Activated T-cell treated with anti-CD3 and anti-CD28 coated beads, Interleukin-2, amount 50 U/mL, for 1 hour (primary cell): ENCODE data around the gene C10orf90.
"Not testable (repeated sequence)": the region's sequence is repeated elsewhere in the genome, so short reads cannot be mapped to it uniquely, and the experiment has no call there.

Experiments
- DNase-seq: peaks from one replicate; pipeline ENCODE4 v3.0.0-alpha.2; 2020

The C10orf90 gene

DNA sequence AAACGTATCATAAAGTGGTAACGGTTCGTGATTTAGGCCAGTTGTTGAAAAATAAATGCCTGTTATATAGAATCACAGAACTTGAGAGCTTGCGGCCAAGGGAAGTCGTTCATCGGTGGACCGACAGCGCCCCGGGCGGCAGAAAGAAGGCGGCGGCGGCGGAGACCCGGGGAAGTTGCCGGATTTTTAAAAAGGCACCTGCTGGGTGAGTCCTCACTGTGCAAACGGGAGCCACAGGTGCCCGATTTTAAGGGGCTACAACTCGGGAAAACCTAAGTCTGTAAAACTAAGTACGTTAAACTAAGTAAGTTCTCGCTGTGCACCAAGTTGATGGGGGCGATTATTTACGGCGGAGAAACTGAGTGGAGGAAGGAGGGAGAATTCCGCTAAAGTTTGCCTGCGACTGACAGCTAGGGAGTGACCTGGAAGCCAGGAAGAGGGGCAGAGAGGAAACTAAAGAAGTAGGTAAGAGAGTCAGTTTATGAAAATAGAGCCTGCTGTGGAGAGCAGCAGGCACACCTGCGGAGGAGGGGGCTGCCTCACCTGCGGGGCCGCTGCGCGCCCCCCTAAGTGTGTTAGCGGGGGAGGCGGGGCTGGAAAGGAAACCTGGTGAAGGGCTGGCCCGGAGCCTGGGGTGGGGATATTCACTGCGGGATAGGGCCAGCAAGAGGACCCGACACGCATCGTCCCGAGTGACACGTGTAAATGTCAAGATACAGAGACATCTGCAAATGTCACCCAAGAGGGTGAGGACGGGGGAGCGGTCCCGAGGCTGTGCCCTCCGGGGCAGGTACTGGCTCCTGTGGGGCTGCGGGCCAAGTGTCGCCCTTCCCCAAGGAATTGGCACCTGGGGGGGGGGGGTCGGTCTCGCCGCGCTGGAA lies 283.2 kb downstream of the C10orf90 start:
- DNase-seq: peak; percentile 22

DNA sequence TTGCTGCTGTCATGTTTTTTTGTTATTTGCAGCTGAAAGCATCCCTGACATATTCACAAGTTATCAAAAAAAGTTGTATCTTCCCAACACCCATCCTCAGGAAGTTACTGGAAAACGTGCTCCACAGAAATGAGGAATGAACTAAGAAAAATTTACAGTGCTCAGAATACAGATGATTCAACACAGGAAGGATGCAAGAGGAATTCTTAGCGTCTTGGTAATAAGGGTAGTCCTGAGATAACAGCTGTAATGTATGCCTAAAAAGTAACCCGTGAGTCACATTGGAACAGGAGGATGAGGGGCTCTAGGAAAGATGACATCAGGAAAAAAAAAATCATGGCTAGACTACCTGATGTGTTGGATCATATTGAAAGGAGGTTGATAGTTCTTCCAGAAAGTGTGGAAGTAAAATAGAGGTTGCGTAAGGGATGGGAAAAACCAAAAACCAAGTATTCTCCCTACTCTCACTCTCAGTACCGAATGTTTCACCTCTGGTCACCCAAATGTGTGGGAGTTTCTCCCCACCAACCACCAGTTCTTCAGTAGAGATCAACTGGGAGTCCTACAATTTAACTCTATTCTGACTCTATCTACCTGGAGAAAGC lies 286.1 kb downstream of the C10orf90 start:
- no peak for DNase-seq

DNA sequence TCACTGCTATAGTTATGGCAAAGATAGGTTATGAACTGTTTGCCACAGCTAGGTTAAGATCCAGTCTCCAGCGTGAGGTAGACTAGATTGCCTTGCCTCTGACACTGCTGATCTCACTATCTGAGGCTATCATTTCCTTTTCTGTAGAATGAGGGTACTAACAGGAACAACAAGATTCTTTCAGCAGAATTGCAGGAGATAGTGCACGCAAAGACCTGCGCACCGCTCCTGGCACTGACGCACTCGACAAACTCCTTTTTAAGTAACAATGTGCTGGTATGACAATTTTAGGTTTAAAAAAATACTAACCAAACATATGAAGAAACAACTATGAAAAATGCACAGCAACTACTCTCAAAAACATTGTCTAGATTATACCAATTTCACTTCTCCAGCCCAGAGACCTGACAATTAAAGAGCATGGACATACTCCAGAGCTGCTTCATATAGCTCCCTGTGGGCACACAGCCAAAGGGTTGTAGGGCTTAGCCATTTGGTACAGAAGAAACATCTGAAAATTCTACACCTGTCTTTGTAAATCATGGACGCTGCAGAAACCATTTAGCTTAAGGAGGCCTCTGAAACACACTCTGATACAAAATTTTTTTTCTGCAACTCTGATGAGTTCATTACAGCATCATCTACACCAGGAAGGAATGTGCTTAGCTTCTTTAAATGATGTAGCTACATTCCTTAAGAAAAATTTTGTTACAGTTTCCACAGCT lies 290.0 kb downstream of the C10orf90 start:
- DNase-seq: no peak

DNA sequence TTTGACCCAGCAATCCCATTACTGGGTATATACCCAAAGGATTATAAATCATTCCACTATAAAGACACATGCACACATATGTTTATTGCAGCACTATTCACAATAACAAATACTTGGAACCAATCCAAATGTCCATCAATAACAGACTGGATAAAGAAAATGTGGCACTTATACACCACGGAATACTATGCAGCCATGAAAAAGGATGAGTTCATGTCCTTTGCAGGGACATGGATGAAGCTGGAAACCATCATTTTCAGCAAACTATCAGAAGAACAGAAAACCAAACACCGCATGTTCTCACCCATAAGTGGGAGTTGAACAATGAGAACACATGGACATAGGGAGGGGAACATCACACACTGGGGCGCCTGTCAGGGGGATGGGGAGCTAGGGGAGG lies 291.3 kb downstream of the C10orf90 start:
- DNase-seq: not testable (repeated sequence)

DNA sequence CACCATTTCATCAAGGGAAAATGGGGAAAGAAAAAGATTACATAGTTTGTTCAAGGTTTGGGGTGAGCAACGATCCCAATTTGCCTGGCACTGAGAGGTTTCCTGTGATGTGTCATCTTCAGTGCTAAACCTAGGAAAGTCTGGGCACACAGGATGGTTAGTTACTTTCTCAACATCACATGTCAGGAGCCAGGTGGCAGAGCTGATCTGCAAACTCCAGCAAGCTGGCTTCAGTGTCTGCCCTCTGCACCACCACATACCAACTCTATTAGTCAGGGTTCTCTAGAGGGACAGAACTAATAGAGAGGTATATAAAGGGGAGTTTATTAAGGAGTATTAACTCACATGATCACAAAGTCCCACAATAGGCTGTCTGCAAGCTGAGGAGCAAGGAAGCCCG lies 293.5 kb downstream of the C10orf90 start:
- no peak for DNase-seq

DNA sequence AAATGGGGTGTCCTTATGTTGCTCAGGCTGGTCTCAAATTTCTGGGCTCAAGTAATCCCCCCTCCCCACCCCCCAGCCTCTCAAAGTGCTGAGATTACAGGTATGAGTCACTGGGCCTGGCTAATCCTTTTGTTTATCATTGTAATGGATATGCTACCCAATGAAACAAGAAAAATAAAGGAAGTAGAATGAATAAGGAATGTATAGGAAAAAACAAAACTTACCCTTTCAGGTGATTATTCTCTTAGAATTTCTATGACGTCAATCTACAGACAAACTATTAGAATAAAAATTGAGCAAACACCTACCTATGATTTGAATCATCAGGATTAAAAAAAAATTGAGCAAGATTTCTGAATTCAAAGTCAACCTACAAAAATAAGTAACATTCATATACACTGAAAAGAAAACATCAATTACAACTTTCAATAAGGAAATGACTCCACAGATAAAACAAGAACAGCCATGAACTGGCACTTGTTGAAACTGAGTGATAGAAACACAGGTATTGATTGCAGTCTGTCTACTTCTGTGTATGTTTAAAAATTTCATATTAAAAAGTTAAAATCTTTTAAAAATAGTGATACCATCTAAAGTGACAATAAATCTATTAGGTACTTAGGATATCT lies 294.5 kb downstream of the C10orf90 start:
- no peak for DNase-seq

DNA sequence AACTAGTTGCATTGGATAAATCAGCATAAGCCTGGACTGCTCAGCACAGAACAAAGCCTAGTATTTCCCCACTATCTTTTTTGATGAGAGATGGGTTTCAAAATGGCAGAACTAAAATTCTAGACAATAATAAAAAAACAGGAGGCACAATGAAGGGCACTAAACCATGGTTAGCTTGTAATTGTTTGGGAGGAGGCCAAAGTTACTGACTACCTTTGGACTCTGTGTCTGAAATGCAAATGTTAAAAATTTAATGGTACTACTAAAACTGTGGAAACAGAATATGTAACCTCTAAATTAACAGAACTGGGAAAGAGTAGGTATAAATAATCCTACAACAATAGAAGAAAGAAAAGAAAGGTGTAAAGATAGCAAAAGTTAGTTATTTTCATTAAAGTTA lies 295.2 kb downstream of the C10orf90 start:
- no peak for DNase-seq
